IMR-90 (cell line): ENCODE data around the gene ECM2. TPM values are rescaled to one million over a fixed set of nuclear protein-coding genes. Genes with fewer than 3 reads are reported as not detected.

Experiments used
- ATAC-seq: fragments of 200-7000 bp; cut with Tn5 transposase; 2 replicates; pipeline ENCODE4 v1.9.1; 2020; ENCODE audit warnings: low read depth, mild to moderate bottlenecking, moderate library complexity
- BruUV-seq: library from RNA; stranded (reverse); fragments of 400-500 nt; replicated peaks from 2 replicates; lab custom pipeline; 2021; lab: Mats Ljungman, UMichigan
- CTCF ChIA-PET: fragments of 300-600 bp; formaldehyde crosslinking; extraction: SDS; loops from one replicate; lab custom pipeline; 2021; ENCODE audit warnings: antibody characterized with exemption; lab: Yijun Ruan, JAX
- POLR2A ChIA-PET: fragments of 300-600 bp; sonication (Branson Sonifier 250); formaldehyde crosslinking; loops from one replicate; lab custom pipeline; 2022; ENCODE audit warnings: antibody characterized with exemption; ENCODE audit not compliant: unreplicated experiment; lab: Charles Lee
- DNase-seq: peaks from one replicate; pipeline ENCODE4 v3.0.0; 2013
- H2AFZ ChIP-seq: replicated peaks from 2 replicates; pipeline ENCODE3; 2013; ENCODE audit warnings: low read length, mild to moderate bottlenecking; ENCODE audit not compliant: poor library complexity
- H2AK5ac ChIP-seq: 2 replicates; pipeline ENCODE4 v1.6.1; 2013; ENCODE audit warnings: low read depth, low read length, inconsistent platforms
- H2AK9ac ChIP-seq: replicated peaks from 2 replicates; pipeline ENCODE3; 2013; ENCODE audit warnings: mild to moderate bottlenecking, low read depth, low read length, moderate library complexity; ENCODE audit not compliant: poor library complexity
- H2BK120ac ChIP-seq: 2 replicates; pipeline ENCODE4 v1.6.1; 2013; ENCODE audit warnings: low read depth, low read length, inconsistent platforms
- H2BK15ac ChIP-seq: 3 replicates; pipeline ENCODE4 v1.6.1; 2013; ENCODE audit warnings: low read depth, low read length, inconsistent platforms
- H2BK20ac ChIP-seq: 2 replicates; pipeline ENCODE4 v1.6.1; 2013; ENCODE audit warnings: low read depth, mild to moderate bottlenecking, inconsistent platforms, low read length, moderate library complexity
- H2BK5ac ChIP-seq: 2 replicates; pipeline ENCODE4 v1.6.1; 2013; ENCODE audit warnings: mild to moderate bottlenecking, low read depth, low read length, inconsistent platforms; ENCODE audit not compliant: poor library complexity, severe bottlenecking
- H3K14ac ChIP-seq: replicated peaks from 2 replicates; pipeline ENCODE4 v1.6.1; 2013; ENCODE audit warnings: low read depth, low read length, inconsistent platforms
- H3K18ac ChIP-seq: 2 replicates; pipeline ENCODE4 v1.6.1; 2013; ENCODE audit warnings: low read depth, low read length, control low read depth
- H3K23ac ChIP-seq: 2 replicates; pipeline ENCODE4 v1.6.1; 2013; ENCODE audit warnings: low read depth, low read length, inconsistent platforms
- H3K27ac ChIP-seq: 2 replicates; pipeline ENCODE4 v1.5.1; 2013; ENCODE audit warnings: mild to moderate bottlenecking, control low read depth, low read length; ENCODE audit not compliant: insufficient read depth
- H3K27me3 ChIP-seq: 2 replicates; pipeline ENCODE4 v1.6.1; 2013; ENCODE audit warnings: low read length; ENCODE audit not compliant: control insufficient read depth, insufficient read depth
- H3K36me3 ChIP-seq: 2 replicates; pipeline ENCODE4 v1.6.1; 2013; ENCODE audit warnings: low read length, mixed read lengths; ENCODE audit not compliant: control insufficient read depth, insufficient read depth
- H3K4ac ChIP-seq: 2 replicates; pipeline ENCODE4 v1.6.1; 2013; ENCODE audit warnings: low read depth, low read length, inconsistent platforms
- H3K4me1 ChIP-seq: 2 replicates; pipeline ENCODE4 v1.6.1; 2013; ENCODE audit warnings: low read length, mixed read lengths; ENCODE audit not compliant: control insufficient read depth, insufficient read depth
- H3K4me2 ChIP-seq: 2 replicates; pipeline ENCODE4 v1.6.1; 2013; ENCODE audit warnings: low read depth, mild to moderate bottlenecking, control low read depth, low read length, moderate library complexity
- H3K4me3 ChIP-seq: 2 replicates; pipeline ENCODE4 v1.5.1; 2013; ENCODE audit warnings: low read depth, mild to moderate bottlenecking, control low read depth, low read length, moderate library complexity; ENCODE audit not compliant: insufficient read depth
- H3K56ac ChIP-seq: 2 replicates; pipeline ENCODE4 v1.6.1; 2013; ENCODE audit warnings: low read length, inconsistent platforms; ENCODE audit not compliant: insufficient read depth; ENCODE audit errors: extremely low read depth
- H3K79me1 ChIP-seq, 2 experiments: 2 replicates each; pipeline ENCODE4 v1.6.1; 2013; ENCODE audit warnings: low read length in 2 of 2, inconsistent platforms in 1 of 2, low read depth in 1 of 2
- H3K9ac ChIP-seq: 2 replicates; pipeline ENCODE4 v1.6.1; 2013; ENCODE audit warnings: low read depth, low read length, control low read depth
- H3K9me1 ChIP-seq: 2 replicates; pipeline ENCODE4 v1.6.1; 2013; ENCODE audit warnings: low read length, inconsistent platforms; ENCODE audit not compliant: insufficient read depth
- H3K9me3 ChIP-seq: 2 replicates; pipeline ENCODE4 v1.6.1; 2013; ENCODE audit warnings: low read length; ENCODE audit not compliant: control insufficient read depth, insufficient read depth
- H4K20me1 ChIP-seq: 2 replicates; pipeline ENCODE4 v1.6.1; 2013; ENCODE audit warnings: low read length, inconsistent platforms; ENCODE audit not compliant: insufficient read depth
- H4K5ac ChIP-seq: 2 replicates; pipeline ENCODE4 v1.6.1; 2013; ENCODE audit warnings: mild to moderate bottlenecking, low read depth, low read length, control low read depth
- H4K8ac ChIP-seq, 2 experiments: 2 replicates each; pipeline ENCODE4 v1.6.1; 2013; ENCODE audit warnings: low read depth in 2 of 2, low read length in 2 of 2, control low read depth in 1 of 2, inconsistent platforms in 1 of 2
- H4K91ac ChIP-seq: 2 replicates; pipeline ENCODE4 v1.6.1; 2013; ENCODE audit warnings: low read depth, low read length, inconsistent platforms; ENCODE audit not compliant: insufficient read depth
- FOS ChIP-seq: fragments of 150-350 bp; IDR thresholded peaks from 2 replicates; pipeline ENCODE4 v1.6.1; 2016; ENCODE audit warnings: low read depth, low read length
- POLR2A ChIP-seq: IDR thresholded peaks from 2 replicates; pipeline ENCODE4 v1.6.1; 2012; ENCODE audit warnings: mild to moderate bottlenecking, low read depth, low read length
- RAD21 ChIP-seq: IDR thresholded peaks from 2 replicates; pipeline ENCODE4 v1.6.1; 2012; ENCODE audit warnings: low read length, improper control_type of control experiment
- SMC3 ChIP-seq: fragments of 150-350 bp; IDR thresholded peaks from 2 replicates; pipeline ENCODE4 v1.6.1; 2016; ENCODE audit warnings: low read depth, mild to moderate bottlenecking, antibody characterized with exemption, low read length, moderate library complexity
- WGBS, 2 experiments: methylation state at CpG; one replicate each; pipeline versions ENCODE4 v1.1.5 to v1.1.7; 2013; ENCODE audit warnings: missing lambda C conversion rate in 2 of 2; ENCODE audit not compliant: insufficient read length in 1 of 2; ENCODE audit errors: extremely low coverage in 2 of 2; 5-methylcytosine and 5-hydroxymethylcytosine counted together
- dilution Hi-C: fragments of 300-500 bp; cut with HindIII; formaldehyde crosslinking; loops from one replicate; pipeline ENCODE4 v1.14.3; 2018; ENCODE audit warnings: low sequenced_read_pairs; ENCODE audit not compliant: unreplicated experiment
- in situ Hi-C: fragments of 300-500 bp; cut with MboI; formaldehyde crosslinking; loops from 3 replicates; pipeline ENCODE4 v1.14.3; 2019; ENCODE audit warnings: low sequenced_read_pairs, inconsistent platforms, mixed read lengths
- intact Hi-C: fragments of 100-400 bp; cut with micrococcal nuclease; formaldehyde crosslinking; loops from 2 replicates; pipeline ENCODE4 v1.10.0; 2022
- polyA plus RNA-seq, 3 experiments: library from polyadenylated mRNA; depleted of rRNA; stranded (reverse); fragments of >200 nt; gene quantifications; 2 replicates each; pipeline ENCODE4 v1.2.3, GENCODE V29; 2012; ENCODE audit warnings: low replicate concordance in 1 of 3
- total RNA-seq: library from RNA; depleted of rRNA; stranded (reverse); fragments of >200 nt; gene quantifications from 2 replicates; pipeline ENCODE4 v1.2.3, GENCODE V29; 2012
- TF ChIP-seq, protein P1 (sequence below): conservative IDR thresholded peaks from 2 replicates; pipeline ENCODE4 v1.5.1; 2012; ENCODE audit warnings: mild to moderate bottlenecking, low read depth, low read length, improper control_type of control experiment
- TF ChIP-seq, protein P2 (sequence below): fragments of 150-350 bp; IDR thresholded peaks from 2 replicates; pipeline ENCODE4 v1.6.1; 2016; ENCODE audit warnings: low read depth, mild to moderate bottlenecking, low read length, moderate library complexity, borderline replicate concordance

ECM2 gene
- total and polyA plus RNA-seq, 2 of the 4 experiments (the other 2 are of a cell fraction), result 0.26 to 0.36 TPM

DNA sequence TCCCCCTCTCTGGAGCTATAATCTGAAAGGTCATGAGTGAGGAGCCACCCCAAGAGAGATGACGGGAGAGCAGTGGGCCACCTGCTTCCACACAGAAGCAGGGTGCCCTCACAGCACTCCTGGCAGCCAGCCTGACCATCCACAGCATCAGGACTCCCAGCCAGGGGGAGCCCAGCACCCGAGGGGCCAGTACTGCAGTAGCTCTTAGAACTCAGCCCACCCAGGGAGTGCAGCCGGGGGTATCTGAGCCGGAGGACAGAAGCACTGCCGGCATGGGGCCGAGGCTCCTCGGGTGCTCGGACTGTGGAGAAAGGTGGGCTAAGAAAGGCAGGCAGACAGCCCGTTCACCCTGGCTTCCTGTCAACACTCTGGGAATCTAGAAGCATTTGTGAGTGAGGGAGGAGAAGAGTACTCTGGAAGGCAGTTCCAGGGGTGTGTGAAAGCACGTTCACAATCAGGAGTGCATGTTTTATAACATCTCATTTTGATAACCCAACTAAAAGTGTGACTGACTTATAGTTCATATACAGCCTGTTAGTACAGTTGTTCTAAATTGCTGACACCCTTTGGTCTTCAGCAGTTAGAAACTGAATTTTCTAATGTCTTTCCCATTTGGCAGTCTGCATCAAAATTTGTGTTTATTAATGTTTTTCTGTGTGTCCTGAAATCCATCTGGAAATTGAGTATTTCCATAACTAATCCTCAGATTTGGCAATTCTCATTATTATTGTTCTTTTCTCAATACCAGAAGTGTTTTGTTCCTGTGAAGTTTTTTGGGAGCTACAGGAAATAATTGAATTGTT lies 27.6 kb downstream of the ECM2 start (continued):
- TF ChIP-seq, protein P1, sequence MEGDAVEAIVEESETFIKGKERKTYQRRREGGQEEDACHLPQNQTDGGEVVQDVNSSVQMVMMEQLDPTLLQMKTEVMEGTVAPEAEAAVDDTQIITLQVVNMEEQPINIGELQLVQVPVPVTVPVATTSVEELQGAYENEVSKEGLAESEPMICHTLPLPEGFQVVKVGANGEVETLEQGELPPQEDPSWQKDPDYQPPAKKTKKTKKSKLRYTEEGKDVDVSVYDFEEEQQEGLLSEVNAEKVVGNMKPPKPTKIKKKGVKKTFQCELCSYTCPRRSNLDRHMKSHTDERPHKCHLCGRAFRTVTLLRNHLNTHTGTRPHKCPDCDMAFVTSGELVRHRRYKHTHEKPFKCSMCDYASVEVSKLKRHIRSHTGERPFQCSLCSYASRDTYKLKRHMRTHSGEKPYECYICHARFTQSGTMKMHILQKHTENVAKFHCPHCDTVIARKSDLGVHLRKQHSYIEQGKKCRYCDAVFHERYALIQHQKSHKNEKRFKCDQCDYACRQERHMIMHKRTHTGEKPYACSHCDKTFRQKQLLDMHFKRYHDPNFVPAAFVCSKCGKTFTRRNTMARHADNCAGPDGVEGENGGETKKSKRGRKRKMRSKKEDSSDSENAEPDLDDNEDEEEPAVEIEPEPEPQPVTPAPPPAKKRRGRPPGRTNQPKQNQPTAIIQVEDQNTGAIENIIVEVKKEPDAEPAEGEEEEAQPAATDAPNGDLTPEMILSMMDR, result no peak
- TF ChIP-seq RAD21, result no peak

DNA sequence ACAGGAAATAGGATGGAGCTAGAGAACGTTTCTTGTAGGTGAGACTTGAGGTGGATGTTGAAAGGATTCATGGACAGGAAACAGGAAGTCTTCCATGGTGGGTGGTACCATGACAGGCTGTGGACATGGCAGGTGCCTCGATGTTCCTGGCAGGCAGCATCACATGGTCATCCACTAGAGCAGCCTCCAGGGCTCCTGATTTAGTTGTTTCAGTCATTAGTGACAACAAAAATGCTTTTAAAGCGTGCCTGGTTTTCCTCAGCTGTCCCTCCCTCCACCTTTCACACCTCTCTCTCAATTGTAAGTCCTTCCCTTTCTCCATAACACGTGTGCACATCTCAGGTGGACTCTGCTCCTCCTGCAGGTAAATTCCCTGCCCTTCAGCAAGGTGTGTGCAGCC lies 28.3 kb downstream of the ECM2 start:
- no peaks in the 10 kb centered on the region for H3K27me3 ChIP-seq
- H4K8ac ChIP-seq, result peak overlapping the region; percentile 77 to 85; a peak in 3 of 4 replicates
- H3K4ac ChIP-seq, result peak overlapping the region; percentile 98
- H3K9ac ChIP-seq, result no peak overlapping the region
- dilution Hi-C loops, result no loop called here
- DNase-seq (no peak), ATAC-seq (no peak)
- H4K91ac ChIP-seq, result peak overlapping the region; percentile 99
- ChIA-PET CTCF (no interaction called here), POLR2A (no interaction called here)
- peak overlapping the region; percentile 39 for H4K5ac ChIP-seq
- H2BK5ac ChIP-seq, result peak overlapping the region; percentile 48
- peak overlapping the region; percentile 57 for H2AK5ac ChIP-seq
- H4K20me1 ChIP-seq, result no peaks in the 10 kb centered on the region
- peak overlapping the region; percentile 49; the same call in 1 of the 2 replicates for H3K23ac ChIP-seq
- no peak overlapping the region for H3K56ac ChIP-seq
- peak overlapping the region; percentile 98 for H2BK20ac ChIP-seq
- peaks cover 22% of the 10 kb centered on the region for H3K9me1 ChIP-seq
- no peak for TF ChIP-seq SMC3
- TF ChIP-seq FOS, result no peak
- TF ChIP-seq, protein P2, sequence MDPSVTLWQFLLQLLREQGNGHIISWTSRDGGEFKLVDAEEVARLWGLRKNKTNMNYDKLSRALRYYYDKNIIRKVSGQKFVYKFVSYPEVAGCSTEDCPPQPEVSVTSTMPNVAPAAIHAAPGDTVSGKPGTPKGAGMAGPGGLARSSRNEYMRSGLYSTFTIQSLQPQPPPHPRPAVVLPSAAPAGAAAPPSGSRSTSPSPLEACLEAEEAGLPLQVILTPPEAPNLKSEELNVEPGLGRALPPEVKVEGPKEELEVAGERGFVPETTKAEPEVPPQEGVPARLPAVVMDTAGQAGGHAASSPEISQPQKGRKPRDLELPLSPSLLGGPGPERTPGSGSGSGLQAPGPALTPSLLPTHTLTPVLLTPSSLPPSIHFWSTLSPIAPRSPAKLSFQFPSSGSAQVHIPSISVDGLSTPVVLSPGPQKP, result no peak
- TF ChIP-seq POLR2A, result no peak
- H3K79me1 ChIP-seq, result peaks cover 0 to 18% of the 10 kb centered on the region in 2 experiments; a peak in 2 of 4 replicates
- in situ Hi-C loops, result no loop called here
- H2BK120ac ChIP-seq, result peak overlapping the region; percentile 99
- peaks cover 24% of the 10 kb centered on the region for H3K4me1 ChIP-seq
- H3K4me3 ChIP-seq, result no peak overlapping the region
- no peaks in the 10 kb centered on the region for H3K36me3 ChIP-seq
- H3K9me3 ChIP-seq, result no peaks in the 10 kb centered on the region
- H3K14ac ChIP-seq, result peak overlapping the region; percentile 65
- H3K27ac ChIP-seq, result peak overlapping the region; percentile 10; the same call in 1 of the 2 replicates
- BruUV-seq, result no TSS peak
- no peak overlapping the region for H3K4me2 ChIP-seq
- H2AFZ ChIP-seq, result peak overlapping the region; percentile 80
- intact Hi-C loops, result no loop called here
- H2AK9ac ChIP-seq, result peak overlapping the region; percentile 80
- 64% methylated on average over 1 of the region's 4 CpGs; no CpG with 5 or more reads in 1 of the 2 experiments for WGBS, 2 experiments
- peak overlapping the region; percentile 84 for H3K18ac ChIP-seq
- H2BK15ac ChIP-seq, result peak overlapping the region; percentile 93; the same call in 2 of the 3 replicates
